Measurements from ENCODE around the gene NCAPD2.
A peak's percentile ranks its signal among the peaks of the same experiment; 100 is the strongest.

NCAPD2 gene

DNA sequence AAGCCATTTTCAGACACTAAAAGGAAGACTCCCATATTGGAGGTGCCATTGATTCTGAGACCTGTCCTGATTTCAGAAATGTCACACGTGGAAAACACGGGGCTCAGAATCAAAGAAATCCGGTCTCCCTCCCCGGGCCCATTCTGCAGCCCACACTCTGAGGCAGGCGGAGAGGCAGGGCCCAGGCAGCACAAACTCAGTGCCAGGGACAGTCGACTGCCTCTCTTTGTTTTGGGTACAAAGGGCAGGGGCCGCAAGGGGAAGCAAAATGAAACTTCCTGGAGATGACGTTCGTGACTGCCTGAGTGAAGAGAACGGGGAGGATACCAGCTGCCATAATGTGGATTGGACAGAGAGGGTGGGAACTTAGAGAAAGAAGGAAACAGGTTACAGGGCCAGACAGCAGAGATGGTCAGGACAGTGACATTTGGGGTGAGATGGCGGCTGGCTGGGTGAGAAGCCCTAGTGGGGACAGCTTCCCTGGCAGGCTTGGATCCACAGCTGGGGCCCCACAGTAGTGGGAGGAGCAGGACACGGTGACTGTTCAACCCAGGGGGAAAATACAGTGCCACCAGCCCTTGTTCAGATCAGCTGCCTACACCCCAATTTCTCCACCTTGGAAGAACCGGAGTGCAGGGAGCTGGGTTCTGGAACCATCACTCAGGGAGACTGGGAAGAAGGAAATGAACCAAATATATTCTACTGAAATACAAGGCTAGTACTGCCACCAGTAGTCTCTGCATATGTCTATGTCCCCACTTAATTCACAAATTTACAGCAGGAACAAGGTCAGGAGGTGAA, 48.5 kb downstream of the NCAPD2 start:
- H3K4me3 ChIP-seq (ENCODE audit: low read depth, low read length): no peak overlapping the region
- TF ChIP-seq, protein P1, sequence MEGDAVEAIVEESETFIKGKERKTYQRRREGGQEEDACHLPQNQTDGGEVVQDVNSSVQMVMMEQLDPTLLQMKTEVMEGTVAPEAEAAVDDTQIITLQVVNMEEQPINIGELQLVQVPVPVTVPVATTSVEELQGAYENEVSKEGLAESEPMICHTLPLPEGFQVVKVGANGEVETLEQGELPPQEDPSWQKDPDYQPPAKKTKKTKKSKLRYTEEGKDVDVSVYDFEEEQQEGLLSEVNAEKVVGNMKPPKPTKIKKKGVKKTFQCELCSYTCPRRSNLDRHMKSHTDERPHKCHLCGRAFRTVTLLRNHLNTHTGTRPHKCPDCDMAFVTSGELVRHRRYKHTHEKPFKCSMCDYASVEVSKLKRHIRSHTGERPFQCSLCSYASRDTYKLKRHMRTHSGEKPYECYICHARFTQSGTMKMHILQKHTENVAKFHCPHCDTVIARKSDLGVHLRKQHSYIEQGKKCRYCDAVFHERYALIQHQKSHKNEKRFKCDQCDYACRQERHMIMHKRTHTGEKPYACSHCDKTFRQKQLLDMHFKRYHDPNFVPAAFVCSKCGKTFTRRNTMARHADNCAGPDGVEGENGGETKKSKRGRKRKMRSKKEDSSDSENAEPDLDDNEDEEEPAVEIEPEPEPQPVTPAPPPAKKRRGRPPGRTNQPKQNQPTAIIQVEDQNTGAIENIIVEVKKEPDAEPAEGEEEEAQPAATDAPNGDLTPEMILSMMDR (conservative IDR thresholded peaks at IDR 0.05; ENCODE audit: low read depth, low read length): no peak
- no peak for DNase-seq (ENCODE audit: low read depth)

DNA sequence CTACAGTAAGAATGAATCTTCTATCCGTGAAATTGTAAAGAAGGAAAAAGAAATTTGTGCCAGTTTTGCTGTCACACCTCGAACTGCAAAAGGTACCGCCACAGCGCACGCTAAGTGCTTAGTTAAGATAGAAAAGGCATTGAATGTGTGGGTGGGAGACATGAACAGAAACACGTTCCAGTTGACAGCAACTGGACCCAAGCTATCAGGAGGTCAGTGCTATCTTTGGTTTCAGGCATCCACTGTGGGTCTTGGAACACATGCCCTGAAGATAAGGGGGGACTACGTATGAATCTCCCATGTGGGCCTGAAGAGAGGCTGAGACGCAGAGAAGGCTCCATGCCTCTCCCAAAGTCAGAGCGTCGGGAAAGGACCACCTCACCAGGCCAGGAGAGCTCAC, 52.1 kb downstream of the NCAPD2 start:
- H3K4me3 ChIP-seq (ENCODE audit: low read depth, low read length): no peak overlapping the region
- no peak for DNase-seq (ENCODE audit: low read depth)
- TF ChIP-seq, protein P1 (conservative IDR thresholded peaks at IDR 0.05; ENCODE audit: low read depth, low read length): no peak

DNA sequence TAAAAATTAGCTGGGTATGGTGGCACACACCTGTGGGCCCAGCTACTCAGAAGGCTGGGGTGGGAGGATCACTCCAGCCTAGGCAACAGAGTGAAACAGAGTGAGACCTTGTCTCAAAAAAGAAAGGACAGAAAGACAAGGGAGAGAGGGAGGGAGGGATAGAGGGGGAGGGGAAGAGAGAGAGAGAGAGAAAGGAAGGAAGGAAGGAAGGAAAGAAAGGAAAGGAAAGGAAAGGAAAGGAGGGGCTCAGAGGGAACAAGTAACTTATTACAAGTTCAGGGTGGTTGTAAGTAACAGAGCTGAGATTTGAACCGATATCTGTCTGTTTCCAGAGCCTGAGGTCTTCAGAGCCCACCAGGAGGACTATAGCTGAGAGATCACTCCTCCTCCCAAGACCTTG, 53.7 kb downstream of the NCAPD2 start:
- TF ChIP-seq, protein P1 (conservative IDR thresholded peaks at IDR 0.05; ENCODE audit: low read depth, low read length): no peak
- no peak overlapping the region for H3K4me3 ChIP-seq (ENCODE audit: low read depth, low read length)
- no peak for DNase-seq (ENCODE audit: low read depth)

DNA sequence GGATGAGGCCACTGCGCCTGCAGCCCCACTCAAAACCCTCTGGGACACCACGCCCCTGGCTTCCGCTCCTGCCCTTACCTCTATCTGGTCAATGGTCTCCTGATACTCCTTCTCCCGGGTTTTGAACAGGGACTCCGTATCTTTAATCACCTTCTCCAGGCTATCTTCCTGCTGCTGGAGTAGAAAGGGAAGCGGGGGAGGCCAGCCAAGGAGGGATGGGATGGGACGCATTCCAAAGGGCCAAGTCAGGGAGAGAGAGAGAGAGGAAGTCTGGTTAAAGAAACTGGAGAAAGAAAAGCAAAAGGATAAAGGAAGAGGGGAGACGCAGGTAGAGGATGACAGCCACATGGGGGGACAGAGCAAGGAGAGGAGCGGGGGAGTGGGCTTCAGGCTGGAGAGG, 54.1 kb downstream of the NCAPD2 start:
- peak; percentile 73 for DNase-seq (ENCODE audit: low read depth)
- H3K4me3 ChIP-seq (ENCODE audit: low read depth, low read length): no peak overlapping the region
- TF ChIP-seq, protein P1 (conservative IDR thresholded peaks at IDR 0.05; ENCODE audit: low read depth, low read length): no peak

DNA sequence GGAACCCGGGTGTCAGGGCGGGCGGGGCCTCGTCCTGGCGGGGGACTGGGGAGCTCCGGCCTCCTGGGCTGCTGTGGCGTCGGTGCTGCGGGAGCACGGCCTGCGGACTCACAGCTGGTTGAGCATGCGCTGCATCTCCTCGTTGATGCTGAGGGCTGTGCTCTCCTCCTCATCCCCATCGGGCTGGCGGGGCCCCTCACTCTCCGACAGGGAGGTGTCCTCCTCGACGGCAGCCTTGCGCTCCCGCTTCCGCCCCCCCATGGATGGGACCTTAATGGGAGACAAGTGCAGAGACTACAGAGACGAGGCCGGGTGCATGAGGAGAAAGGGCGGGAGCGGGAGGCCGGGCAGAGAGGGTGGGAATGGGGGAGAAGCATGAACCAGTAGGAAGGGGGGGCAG, 54.7 kb downstream of the NCAPD2 start:
- H3K4me3 ChIP-seq (ENCODE audit: low read depth, low read length): no peak overlapping the region
- TF ChIP-seq, protein P1 (conservative IDR thresholded peaks at IDR 0.05; ENCODE audit: low read depth, low read length): no peak

DNA sequence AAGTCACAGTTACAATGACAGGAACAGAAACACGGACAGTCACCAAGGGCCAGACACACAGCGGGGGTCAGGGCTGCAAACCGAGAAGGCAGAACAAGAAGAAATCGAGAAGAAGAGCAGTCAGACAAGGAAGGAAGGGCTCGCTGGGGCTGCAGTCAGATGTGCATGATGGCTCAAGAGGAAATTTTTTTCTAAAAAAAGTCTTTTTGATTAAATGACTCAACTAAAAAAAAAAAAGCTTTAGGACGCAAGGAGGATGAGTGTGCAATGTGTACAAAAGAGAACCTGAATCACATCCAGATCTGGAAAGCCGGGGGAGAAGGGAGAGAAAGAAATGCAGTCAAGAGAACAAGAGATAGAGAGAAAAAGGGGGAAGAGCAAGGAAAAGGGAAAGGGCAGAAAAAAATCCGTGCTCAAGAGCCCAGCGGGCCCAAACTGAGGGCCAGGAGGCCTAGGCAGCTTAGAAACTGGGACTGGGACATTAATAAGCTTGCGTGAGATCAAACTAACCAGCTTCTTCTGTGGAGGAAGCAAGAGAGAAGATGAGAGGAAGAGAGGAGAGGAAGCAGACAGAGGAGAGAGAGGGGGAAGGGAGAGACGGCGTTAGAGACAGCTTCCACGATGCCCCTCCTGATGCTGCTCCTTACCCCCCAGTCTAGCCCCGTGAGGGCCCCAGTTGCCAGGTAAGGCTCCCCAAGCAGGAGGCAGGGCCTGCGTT, 55.2 kb downstream of the NCAPD2 start:
- H3K4me3 ChIP-seq (ENCODE audit: low read depth, low read length): no peak overlapping the region
- TF ChIP-seq, protein P1 (conservative IDR thresholded peaks at IDR 0.05; ENCODE audit: low read depth, low read length): no peak
- DNase-seq (ENCODE audit: low read depth): peak; percentile 66

More for the DNA sequence above, 54.7 kb downstream of the NCAPD2 start:
- DNase-seq (ENCODE audit: low read depth): no peak
